Heart left ventricle (tissue), 13 donors: ENCODE results near the gene RETN.

Source experiments
- CTCF ChIP-seq, 12 donors: fragments of 200-600 bp; sonication (generic) in 4 of 12; IDR thresholded peaks; one replicate each; pipeline versions ENCODE4 v1.5.0 to v1.8.0; 2018 to 2022; ENCODE audit warnings: antibody characterized with exemption in 12 of 12, mild to moderate bottlenecking in 5 of 12
- POLR2A ChIP-seq, 2 donors: fragments of 450-650 bp; IDR thresholded peaks; one replicate each; pipeline ENCODE4 v1.6.1; 2017; ENCODE audit warnings: antibody characterized with exemption in 2 of 2, mild to moderate bottlenecking in 2 of 2, moderate library complexity in 2 of 2
- donor health status: ischemic (EF 13 %, LVEDD 7.1; RV severe dilation, severe dysfunction).
- donor health status: DM: no; HTN: yes; CAD: no.
- donor health status: DM: no; HTN: no; CAD: no.
- donor health status: ischemic (EF 25% LVEDD 6.9; RV normal size, moderate dysfunction).
- donor health status: ischemic (EF 25% LVEDD 5.7; RV mildly dilated, moderate dysfunction).
- donor health status: ischemic (EF 35%, LVEDD 5.7; RV mildly dilated, moderate dysfunction).
- donor health status: nonischemic (EF 11% LVEDD 7.7; RV severe dilation, severe dysfunction).
- donor health status: DM: yes; HTN: yes; CAD: no.
- donor health status: PGD.
- donor health status: ischemic (EF 29% LVEDD 5.4; RV normal size, mild dysfunction).
- donor health status: nonischemic (EF 23%, LVEDD 6.1; RV moderate dilation, normal function).

DNA sequence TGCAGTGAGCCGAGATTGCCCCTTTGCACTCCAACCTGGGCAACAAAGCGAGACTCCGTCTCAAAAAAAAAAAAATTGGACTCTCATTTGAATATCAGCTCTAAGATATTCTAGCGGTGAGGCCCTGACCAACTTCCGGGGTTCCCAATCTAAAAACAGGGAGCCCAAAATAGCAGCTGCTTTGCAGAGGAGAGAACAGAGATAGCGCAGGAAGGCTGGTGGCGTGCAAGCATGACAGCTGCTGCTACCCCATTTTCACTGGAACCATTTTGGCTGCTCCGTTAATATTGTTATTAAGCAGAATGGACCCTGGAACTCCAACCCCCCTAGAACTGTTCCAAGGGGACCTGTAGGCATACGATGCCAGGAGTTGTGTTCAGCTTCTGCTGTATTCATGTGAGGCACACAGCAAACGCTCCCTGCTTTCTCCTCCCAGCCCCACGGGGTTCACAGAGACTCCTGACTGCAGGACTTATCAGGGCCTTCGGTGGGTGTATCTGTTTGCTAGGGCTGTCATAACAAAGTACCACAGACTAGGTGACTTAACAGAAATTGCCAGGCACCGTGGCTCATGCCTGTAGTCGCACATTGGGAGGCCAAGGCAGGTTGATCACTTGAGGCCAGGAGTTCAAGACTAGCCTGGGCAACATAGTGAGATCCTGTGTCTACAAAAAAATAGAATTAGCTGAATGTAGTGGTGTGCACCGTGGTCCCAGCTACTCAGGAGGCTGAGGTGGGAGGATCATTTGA, 20.4 kb upstream of the RETN start:
- no peak for TF ChIP-seq CTCF (IDR thresholded peaks at IDR 0.05)
- no peak for TF ChIP-seq POLR2A (IDR thresholded peaks at IDR 0.05)
